SK-N-SH (cell line): ENCODE data around the gene MCUB. TPM values are rescaled to one million over a fixed set of nuclear protein-coding genes. Genes with fewer than 3 reads are reported as not detected.

Source experiments
- CTCF ChIA-PET: fragments of 300-600, 350-600 bp; formaldehyde crosslinking; extraction: SDS; loops from one replicate; lab custom pipeline; 2021; lab: Yijun Ruan, JAX
- POLR2A ChIA-PET: fragments of 350-600 bp; sonication (Branson Sonifier 250); formaldehyde crosslinking; extraction: SDS; loops from one replicate; lab custom pipeline; 2020; ENCODE audit warnings: antibody characterized with exemption, inconsistent platforms; lab: Yijun Ruan, JAX
- DNase-seq: peaks from one replicate; pipeline ENCODE4 v3.0.0; 2012
- H2AFZ ChIP-seq: fragments of 200-600 bp; sonication (generic); 2 replicates; pipeline ENCODE4 v1.8.1; 2016; ENCODE audit warnings: antibody characterized with exemption, mild to moderate bottlenecking, low read depth
- H3F3A ChIP-seq: fragments of 200-600 bp; sonication (generic); replicated peaks from 2 replicates; pipeline ENCODE3; 2016; ENCODE audit warnings: antibody characterized with exemption, mild to moderate bottlenecking; ENCODE audit not compliant: insufficient read depth
- H3K27ac ChIP-seq, 2 experiments: fragments of 200-500 bp in 1 of 2; fragments of 200-600 bp in 1 of 2; sonication (Bioruptor generic) in 1 of 2; sonication (generic), shearing (Covaris generic) in 1 of 2; 2 replicates each; pipeline versions ENCODE4 v1.5.1 to v1.6.1; 2014 to 2016; ENCODE audit warnings: low read depth in 2 of 2, inconsistent platforms in 1 of 2, low read length in 1 of 2, mild to moderate bottlenecking in 1 of 2, mixed read lengths in 1 of 2
- H3K27me3 ChIP-seq: fragments of 200-600 bp; sonication (generic), shearing (Covaris generic); 2 replicates; pipeline ENCODE4 v1.6.1; 2016; ENCODE audit warnings: mixed run types; ENCODE audit not compliant: insufficient read depth
- H3K36me3 ChIP-seq, 2 experiments: fragments of 200-500 bp in 1 of 2; fragments of 200-600 bp in 1 of 2; sonication (Bioruptor generic) in 1 of 2; sonication (generic) in 1 of 2; replicated peaks in 1 of 2; 2 replicates each; pipeline versions ENCODE3 to v1.5.1; 2014 to 2016; ENCODE audit warnings: low read length in 1 of 2, mild to moderate bottlenecking in 1 of 2; ENCODE audit not compliant: insufficient read depth in 2 of 2, control insufficient read depth in 1 of 2
- H3K4me1 ChIP-seq, 2 experiments: fragments of 200-500 bp in 1 of 2; fragments of 200-600 bp in 1 of 2; sonication (Bioruptor generic) in 1 of 2; sonication (generic), shearing (Covaris generic) in 1 of 2; 2 replicates each; pipeline versions ENCODE4 v1.5.1 to v1.6.1; 2014 to 2016; ENCODE audit warnings: low read depth in 1 of 2, low read length in 1 of 2, mixed run types in 1 of 2; ENCODE audit not compliant: insufficient read depth in 2 of 2, control insufficient read depth in 1 of 2
- H3K4me2 ChIP-seq: fragments of 200-600 bp; sonication (generic), shearing (Covaris generic); 2 replicates; pipeline ENCODE4 v1.6.1; 2017; ENCODE audit warnings: mixed run types
- H3K4me3 ChIP-seq, 2 experiments: fragments of 200-500 bp in 1 of 2; fragments of 200-600 bp in 1 of 2; sonication (Bioruptor generic) in 1 of 2; sonication (generic), shearing (Covaris generic) in 1 of 2; 2 replicates each; pipeline versions ENCODE4 v1.5.1 to v1.8.1; 2014 to 2016; ENCODE audit warnings: low read depth in 2 of 2, inconsistent platforms in 1 of 2, low read length in 1 of 2, mild to moderate bottlenecking in 1 of 2, mixed read lengths in 1 of 2, moderate library complexity in 1 of 2
- H3K79me2 ChIP-seq: fragments of 200-600 bp; sonication (generic); 2 replicates; pipeline ENCODE4 v1.8.1; 2017; ENCODE audit warnings: mild to moderate bottlenecking; ENCODE audit not compliant: insufficient read depth
- H3K9ac ChIP-seq: fragments of 200-600 bp; sonication (generic); 2 replicates; pipeline ENCODE4 v1.6.1; 2017; ENCODE audit warnings: mixed run types
- H3K9me2 ChIP-seq: fragments of 200-600 bp; sonication (generic); 2 replicates; pipeline ENCODE4 v1.6.1; 2017; ENCODE audit warnings: mixed run types
- H3K9me3 ChIP-seq: fragments of 200-600 bp; sonication (generic); 2 replicates; pipeline ENCODE4 v1.6.1; 2017; ENCODE audit warnings: mixed run types, mild to moderate bottlenecking, moderate library complexity
- H4K20me1 ChIP-seq: fragments of 200-600 bp; sonication (generic); 2 replicates; pipeline ENCODE4 v1.6.1; 2017; ENCODE audit warnings: mild to moderate bottlenecking, mixed run types; ENCODE audit not compliant: insufficient read depth
- CTCF ChIP-seq: fragments of 200-600 bp; sonication (generic); IDR thresholded peaks from 2 replicates; pipeline ENCODE4 v1.6.1; 2017; ENCODE audit warnings: antibody characterized with exemption, mild to moderate bottlenecking, moderate library complexity
- ELF1 ChIP-seq: IDR thresholded peaks from 2 replicates; pipeline ENCODE4 v1.4.0; 2012
- FOXM1 ChIP-seq: IDR thresholded peaks from 2 replicates; pipeline ENCODE4 v1.4.0; 2012; ENCODE audit warnings: low read depth, mild to moderate bottlenecking
- GATA2 ChIP-seq: sonication (generic); formaldehyde crosslinking; IDR thresholded peaks from 2 replicates; pipeline ENCODE4 v1.5.0; 2020; ENCODE audit warnings: mild to moderate bottlenecking, missing genetic modification reagents
- RCOR1 ChIP-seq: fragments of 150-350 bp; IDR thresholded peaks from 2 replicates; pipeline ENCODE4 v1.6.1; 2017; ENCODE audit warnings: antibody characterized with exemption, low read length
- REST ChIP-seq: IDR thresholded peaks from 2 replicates; pipeline ENCODE4 v1.6.1; 2012; ENCODE audit warnings: mild to moderate bottlenecking, low read depth, low read length, moderate library complexity
- RXRA ChIP-seq: IDR thresholded peaks from 2 replicates; pipeline ENCODE4 v1.4.0; 2012; ENCODE audit warnings: low read depth, mild to moderate bottlenecking, borderline replicate concordance
- SIN3A ChIP-seq: IDR thresholded peaks from 2 replicates; pipeline ENCODE4 v1.6.1; 2012; ENCODE audit warnings: low read depth, mild to moderate bottlenecking, low read length, moderate library complexity, borderline replicate concordance
- TAF1 ChIP-seq: IDR thresholded peaks from 2 replicates; pipeline ENCODE4 v1.6.1; 2012; ENCODE audit warnings: low read depth, mild to moderate bottlenecking, low read length, moderate library complexity, borderline replicate concordance
- TCF12 ChIP-seq: IDR thresholded peaks from 2 replicates; pipeline ENCODE4 v1.4.0; 2012
- TEAD4 ChIP-seq: IDR thresholded peaks from 2 replicates; pipeline ENCODE4 v1.4.0; 2012; ENCODE audit warnings: mild to moderate bottlenecking, borderline replicate concordance; ENCODE audit not compliant: insufficient read depth
- USF1 ChIP-seq: IDR thresholded peaks from 2 replicates; pipeline ENCODE4 v1.4.0; 2012; ENCODE audit warnings: low read depth, borderline replicate concordance
- YY1 ChIP-seq: IDR thresholded peaks from 2 replicates; pipeline ENCODE4 v1.4.0; 2012; ENCODE audit warnings: low read depth, mild to moderate bottlenecking
- WGBS: methylation state at CpG from one replicate; pipeline ENCODE4 v1.1.6; 2017; ENCODE audit warnings: low lambda C conversion rate; 5-methylcytosine and 5-hydroxymethylcytosine counted together
- polyA plus RNA-seq, 3 experiments: library from polyadenylated mRNA; depleted of rRNA; stranded (reverse); fragments of >200 nt; gene quantifications; 2 replicates each; pipeline ENCODE4 v1.2.3, GENCODE V29; 2012

The MCUB gene
- polyA plus RNA-seq, 1 of the 3 experiments (the other 2 are of a cell fraction) = 39.3 TPM

DNA sequence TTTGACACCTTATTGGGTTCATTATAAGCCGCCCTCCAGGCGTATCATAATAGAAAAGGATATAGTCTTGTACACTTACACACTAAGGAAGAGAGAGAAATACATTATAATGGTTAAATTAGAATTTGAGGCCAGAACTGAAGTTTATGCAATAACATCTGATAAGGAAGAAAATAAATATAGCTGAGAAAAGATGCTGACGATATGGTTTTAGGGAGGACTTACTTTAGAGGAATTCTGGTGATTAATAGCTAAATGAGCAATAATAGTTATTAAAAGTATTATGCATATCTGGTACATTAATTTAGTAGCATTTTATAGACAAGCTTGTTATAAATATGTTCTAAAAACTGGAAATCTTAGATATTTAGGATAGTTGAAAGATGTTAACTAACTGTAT, 12.1 kb downstream of the MCUB start:
- no peak for DNase-seq
- H3K79me2 ChIP-seq = peaks cover 3% of the 10 kb centered on the region; the same call in 1 of the 2 replicates
- TF ChIP-seq USF1 = no peak
- TF ChIP-seq REST = no peak
- no peak for TF ChIP-seq TCF12
- no peak for TF ChIP-seq YY1
- TF ChIP-seq TAF1 = no peak
- TF ChIP-seq TEAD4 = no peak
- no peak for TF ChIP-seq GATA2 (CRISPR knock-in tag)
- no peak for TF ChIP-seq FOXM1
- no peak for TF ChIP-seq RCOR1
- TF ChIP-seq RXRA = no peak
- TF ChIP-seq SIN3A = no peak
- TF ChIP-seq ELF1 = no peak
- TF ChIP-seq CTCF = no peak
- TF ChIP-seq, all 33 proteins: peak for 0
- POLR2A ChIA-PET = no interaction called here
- H2AFZ ChIP-seq = no peak overlapping the region
- H3K4me3 ChIP-seq = no peak overlapping the region
- no peaks in the 10 kb centered on the region for H3K9me2 ChIP-seq
- H3K27me3 ChIP-seq = no peaks in the 10 kb centered on the region
- 96% methylated on average over 3 of the region's 3 CpGs for WGBS
- H3K27ac ChIP-seq = no peak overlapping the region
- no peaks in the 10 kb centered on the region; a peak in 1 of 4 replicates for H3K4me1 ChIP-seq
- no peak overlapping the region for H3K9ac ChIP-seq
- H3K36me3 ChIP-seq = no peaks in the 10 kb centered on the region
- CTCF ChIA-PET = no interaction called here
- no peaks in the 10 kb centered on the region for H3K9me3 ChIP-seq
- H3K4me2 ChIP-seq = no peak overlapping the region
- no peaks in the 10 kb centered on the region for H4K20me1 ChIP-seq
- H3F3A ChIP-seq = no peaks in the 10 kb centered on the region
